Activated T-helper 2 cell treated with anti-CD3 and anti-CD28 coated beads, Interferon-gamma antibody, Interleukin-2, Interleukin-4, amounts not matched to agents 10 μg/mL and 5 μg/mL and 100 μg/mL, durations not matched to agents 14 hours and 24 hours and 36 hours (primary cell): Measurements from ENCODE around the gene SOCS3. TPM values are rescaled to one million over a fixed set of nuclear protein-coding genes. Genes with fewer than 3 reads are reported as not detected.

ENCODE experiments used
- DNase-seq: peaks from one replicate; pipeline ENCODE4 v3.0.0; 2021; ENCODE audit warnings: low spot score
- H3K27ac Mint-ChIP-seq: one replicate; pipeline ENCODE4 v1.8.0; 2021; ENCODE audit warnings: mixed read lengths
- H3K27me3 Mint-ChIP-seq: one replicate; pipeline ENCODE4 v1.8.0; 2021; ENCODE audit warnings: low read depth, mixed read lengths
- H3K36me3 Mint-ChIP-seq: one replicate; pipeline ENCODE4 v1.8.0; 2021; ENCODE audit warnings: low read depth, mixed read lengths
- H3K4me1 Mint-ChIP-seq: one replicate; pipeline ENCODE4 v1.8.0; 2021; ENCODE audit warnings: low read depth, mixed read lengths
- H3K4me3 Mint-ChIP-seq: one replicate; pipeline ENCODE4 v1.8.0; 2021; ENCODE audit warnings: low read depth, mild to moderate bottlenecking, moderate library complexity, mixed read lengths
- H3K9me3 Mint-ChIP-seq: one replicate; pipeline ENCODE4 v1.8.0; 2021; ENCODE audit warnings: mixed read lengths
- intact Hi-C: fragments of 100-400 bp; cut with micrococcal nuclease; formaldehyde crosslinking; loops from one replicate; pipeline ENCODE4 v1.15.1; 2023
- total RNA-seq: library from RNA; stranded (reverse); gene quantifications from 2 replicates; pipeline ENCODE4 v1.2.3, GENCODE V29; 2022

Gene SOCS3
- total RNA-seq, 1 donor from 2014 or later, result 99.8 TPM

DNA sequence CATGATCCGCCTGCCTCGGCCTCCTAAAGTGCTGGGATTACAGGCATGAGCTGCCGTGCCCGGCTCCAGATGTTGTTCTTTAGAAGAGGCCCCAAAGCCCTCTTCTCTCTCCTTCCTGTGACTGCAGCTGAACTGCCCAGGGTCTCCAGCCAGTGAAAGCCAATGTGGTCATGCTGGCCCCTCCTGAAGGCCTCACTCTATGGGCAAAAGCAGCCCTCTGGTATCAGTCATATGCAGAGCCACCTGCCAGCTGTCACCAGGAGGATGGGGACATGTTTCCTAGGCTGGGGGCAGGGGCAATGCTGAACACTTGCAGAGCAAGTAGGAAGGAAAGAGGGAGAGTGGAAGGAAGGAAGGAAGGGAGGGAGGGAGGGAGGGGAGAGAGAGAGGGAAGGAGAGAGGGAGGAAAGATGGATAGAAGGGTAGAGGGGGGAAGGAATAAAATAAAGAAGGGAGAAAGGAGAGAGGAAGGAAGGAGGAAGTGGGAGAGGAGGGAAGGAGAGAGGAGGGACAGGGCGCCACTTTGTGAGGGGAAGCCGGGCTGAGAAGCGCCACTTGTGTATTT lies 36.0 kb downstream of the SOCS3 start:
- Mint-ChIP-seq H3K9me3 (no peaks in the 10 kb centered on the region), H3K4me3 (no peak overlapping the region), H3K27me3 (no peaks in the 10 kb centered on the region), H3K27ac (no peak overlapping the region), H3K4me1 (peaks cover 8% of the 10 kb centered on the region), H3K36me3 (no peaks in the 10 kb centered on the region)
- intact Hi-C loops, result no loop called here
- DNase-seq, result no peak

DNA sequence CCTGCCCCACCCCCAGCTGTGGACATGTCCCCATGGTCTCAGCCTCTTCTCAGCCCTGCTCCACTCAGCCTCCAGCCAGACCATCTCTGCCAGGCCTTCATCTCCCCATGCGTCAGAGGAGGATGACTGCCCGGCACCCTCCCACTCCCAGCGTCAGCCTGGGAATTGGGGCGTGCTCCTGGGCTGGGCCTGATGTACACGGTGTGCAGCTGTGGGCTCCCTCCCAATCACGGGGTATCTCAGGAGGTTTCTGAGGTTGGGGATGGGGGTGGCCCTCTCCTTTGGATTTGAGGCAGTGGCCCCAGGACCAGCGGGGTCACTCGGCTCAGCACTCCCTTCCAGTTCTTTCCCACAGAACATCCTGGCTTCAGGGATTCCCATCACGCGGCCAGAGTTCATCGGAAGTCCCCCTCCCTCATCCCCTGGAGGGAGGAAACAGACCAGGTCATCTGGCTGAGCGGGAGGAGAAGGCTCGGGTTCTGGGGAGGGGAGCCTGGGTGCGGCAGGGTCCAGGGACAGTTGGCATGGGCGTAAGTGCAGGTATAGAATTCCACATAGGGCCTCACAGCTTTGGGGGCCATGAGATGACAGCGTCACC lies 36.9 kb downstream of the SOCS3 start:
- DNase-seq, result no peak
- Mint-ChIP-seq H3K27me3 (no peaks in the 10 kb centered on the region), H3K4me3 (no peak overlapping the region), H3K4me1 (peaks cover 7% of the 10 kb centered on the region), H3K27ac (no peak overlapping the region), H3K36me3 (no peaks in the 10 kb centered on the region), H3K9me3 (no peaks in the 10 kb centered on the region)
- intact Hi-C loops, result no loop called here

DNA sequence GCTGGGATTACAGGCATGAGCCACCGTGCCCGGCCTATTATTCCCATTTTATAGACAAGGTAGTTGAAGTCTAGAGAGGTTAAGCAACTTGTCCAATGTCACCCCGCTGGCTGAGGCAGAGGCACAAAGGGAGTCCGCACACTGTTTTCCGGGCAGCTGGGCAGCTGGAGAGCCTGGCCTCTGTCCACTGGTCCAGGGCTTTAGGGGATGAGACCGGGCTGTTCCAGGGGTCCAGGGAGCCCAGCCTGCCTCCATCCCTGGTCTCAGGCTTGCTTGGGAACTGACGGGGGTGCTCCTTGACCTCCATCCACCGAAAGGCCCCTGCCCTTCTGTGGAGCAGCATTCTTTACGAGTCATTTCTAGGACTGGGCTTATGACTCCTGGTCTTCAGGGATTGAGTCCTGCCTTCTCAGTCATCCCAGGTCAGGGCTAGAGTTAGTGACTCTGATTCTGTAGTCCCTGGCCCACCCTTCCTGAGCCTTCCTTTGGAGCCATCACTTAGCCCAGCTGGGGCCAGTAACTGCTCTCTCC lies 37.5 kb downstream of the SOCS3 start:
- DNase-seq, result no peak
- no peak overlapping the region for H3K27ac Mint-ChIP-seq
- H3K4me3 Mint-ChIP-seq, result no peak overlapping the region
- peaks cover 9% of the 10 kb centered on the region for H3K4me1 Mint-ChIP-seq
- H3K9me3 Mint-ChIP-seq, result no peaks in the 10 kb centered on the region
- no peaks in the 10 kb centered on the region for H3K36me3 Mint-ChIP-seq
- H3K27me3 Mint-ChIP-seq, result no peaks in the 10 kb centered on the region
- intact Hi-C loops, result no loop called here

DNA sequence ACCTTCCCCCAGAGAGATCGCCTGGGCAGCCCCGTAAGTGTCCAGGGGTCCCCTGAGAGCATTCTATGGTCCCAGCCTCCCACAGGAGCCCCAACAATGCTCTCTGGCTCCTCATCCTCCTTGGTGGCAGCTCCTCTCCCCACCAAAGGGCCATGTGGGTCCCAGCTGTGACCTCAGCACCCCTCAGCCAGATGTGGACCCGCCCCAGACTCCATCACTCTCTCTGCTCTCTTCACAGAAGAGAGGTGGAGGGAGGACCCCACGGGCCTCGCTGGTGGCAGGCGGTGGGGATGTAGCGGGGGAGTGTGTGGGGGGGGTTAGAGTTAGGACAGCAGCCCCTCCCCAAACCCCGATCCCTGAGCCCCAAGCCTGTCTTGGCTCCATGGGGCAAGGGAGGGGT lies 41.0 kb downstream of the SOCS3 start:
- no peak overlapping the region for H3K27ac Mint-ChIP-seq
- H3K27me3 Mint-ChIP-seq, result no peaks in the 10 kb centered on the region
- intact Hi-C loops, result no loop called here
- no peak for DNase-seq
- H3K36me3 Mint-ChIP-seq, result no peaks in the 10 kb centered on the region
- peaks cover 30% of the 10 kb centered on the region for H3K4me1 Mint-ChIP-seq
- H3K4me3 Mint-ChIP-seq, result no peak overlapping the region
- no peaks in the 10 kb centered on the region for H3K9me3 Mint-ChIP-seq

DNA sequence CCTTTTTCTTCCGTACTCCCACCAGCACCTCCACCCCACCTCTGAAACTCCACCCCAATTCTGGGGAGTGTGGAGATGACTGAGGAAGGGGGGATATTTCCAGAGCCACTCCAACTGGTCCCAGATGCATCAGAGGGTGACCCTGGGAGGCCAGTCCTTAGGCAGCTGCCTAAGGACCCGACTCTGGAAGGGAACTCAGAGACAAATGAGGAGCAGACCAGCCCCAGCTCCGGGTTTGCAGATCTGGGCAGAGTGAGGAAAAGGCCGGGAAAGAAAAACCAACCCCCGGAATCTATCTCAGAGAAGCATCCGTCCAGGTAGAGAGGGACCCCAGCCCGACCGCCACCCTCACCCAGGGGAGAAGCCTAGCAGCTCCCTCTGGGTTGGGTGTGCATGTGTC lies 41.5 kb downstream of the SOCS3 start:
- Mint-ChIP-seq H3K36me3 (no peaks in the 10 kb centered on the region), H3K27me3 (no peaks in the 10 kb centered on the region), H3K9me3 (no peaks in the 10 kb centered on the region), H3K4me1 (peaks cover 31% of the 10 kb centered on the region), H3K27ac (no peak overlapping the region), H3K4me3 (no peak overlapping the region)
- intact Hi-C loops, result no loop called here
- no peak for DNase-seq

DNA sequence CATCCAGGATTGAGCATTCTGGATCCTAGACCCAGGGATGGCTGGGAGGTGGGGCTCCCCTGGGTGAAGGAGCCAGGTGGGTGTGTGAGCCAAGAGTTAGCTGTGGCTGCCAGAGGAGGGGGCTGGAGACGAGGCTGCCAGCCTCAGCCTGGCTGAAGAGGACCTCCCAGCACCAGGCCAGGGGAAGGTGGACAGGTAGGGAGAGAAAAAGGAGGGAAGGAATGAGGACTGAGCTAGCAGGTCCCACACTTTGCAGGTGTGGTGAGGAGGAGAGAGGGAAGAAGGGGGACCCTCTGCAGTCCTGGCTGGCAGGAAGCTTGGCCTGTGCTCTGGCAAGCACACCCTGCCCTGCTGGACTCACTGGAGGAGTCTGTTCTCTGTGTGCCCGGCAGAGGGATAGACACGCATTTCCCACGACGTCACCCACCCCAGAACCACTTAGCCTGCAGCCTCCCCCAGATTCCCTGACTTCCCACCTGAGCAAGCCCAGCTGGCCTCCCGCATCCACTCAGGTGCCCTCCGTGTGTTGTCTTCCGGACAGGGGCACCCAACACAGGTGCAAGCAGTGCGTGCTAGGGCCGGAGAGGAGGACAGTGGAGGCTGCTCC lies 42.0 kb downstream of the SOCS3 start:
- H3K27me3 Mint-ChIP-seq, result peaks cover 5% of the 10 kb centered on the region
- H3K9me3 Mint-ChIP-seq, result no peaks in the 10 kb centered on the region
- H3K27ac Mint-ChIP-seq, result no peak overlapping the region
- H3K4me3 Mint-ChIP-seq, result no peak overlapping the region
- no peaks in the 10 kb centered on the region for H3K36me3 Mint-ChIP-seq
- intact Hi-C loops, result loop anchor here (2.0 kb wide), 1 partner anchor 15 kb away; no protein-coding TSS in a partner anchor
- H3K4me1 Mint-ChIP-seq, result peaks cover 36% of the 10 kb centered on the region
- no peak for DNase-seq

DNA sequence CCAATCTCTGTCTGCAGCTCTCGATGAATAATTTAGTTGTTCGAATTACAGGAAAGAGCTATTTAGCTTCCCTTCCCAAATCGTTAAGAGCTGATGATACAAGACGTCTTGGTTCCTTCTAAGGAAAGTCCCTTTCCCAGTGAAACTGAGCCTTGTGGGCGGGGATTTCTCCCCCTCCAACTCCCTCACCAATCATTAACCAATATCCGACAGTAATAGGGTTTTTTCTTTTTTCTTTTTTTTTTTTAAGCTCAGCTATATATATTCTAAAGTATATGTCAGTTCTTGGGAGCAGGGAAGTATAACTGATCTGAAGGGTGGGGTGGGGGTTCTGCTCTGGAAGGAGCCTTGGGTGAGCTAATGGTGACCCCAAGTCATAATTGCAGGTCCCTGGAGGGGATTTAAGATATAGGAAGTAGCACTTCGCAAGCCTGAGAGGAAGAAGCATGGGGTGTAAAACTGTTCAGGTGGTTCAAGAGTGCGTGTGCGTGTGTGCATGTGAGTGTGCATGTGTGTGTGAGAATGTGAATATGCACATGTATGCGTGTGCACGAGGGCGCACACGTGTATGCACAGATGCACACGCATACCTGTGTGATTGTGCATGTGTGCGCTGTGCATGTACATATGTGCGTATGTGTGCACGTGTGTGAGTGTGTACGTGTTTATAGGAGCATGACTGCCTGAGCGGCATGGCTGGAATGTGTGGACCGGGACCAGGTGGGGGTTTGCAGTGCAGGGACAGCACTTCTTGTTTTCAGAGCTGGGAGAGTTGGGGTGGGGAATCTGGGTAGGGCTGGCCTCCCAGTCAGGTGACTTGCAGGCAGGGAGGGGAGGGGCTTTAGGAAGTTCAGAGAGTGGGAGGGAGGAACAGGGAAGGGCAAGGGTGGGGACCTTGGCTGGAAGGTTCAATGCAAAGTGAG lies 42.7 kb downstream of the SOCS3 start:
- H3K27me3 Mint-ChIP-seq, result peaks cover 12% of the 10 kb centered on the region
- H3K9me3 Mint-ChIP-seq, result no peaks in the 10 kb centered on the region
- H3K36me3 Mint-ChIP-seq, result no peaks in the 10 kb centered on the region
- intact Hi-C loops, result loop anchor here (2.0 kb wide), 1 partner anchor 16 kb away; no protein-coding TSS in a partner anchor
- peaks cover 36% of the 10 kb centered on the region for H3K4me1 Mint-ChIP-seq
- H3K27ac Mint-ChIP-seq, result peak overlapping the region; percentile 62
- no peak for DNase-seq
- no peak overlapping the region for H3K4me3 Mint-ChIP-seq

DNA sequence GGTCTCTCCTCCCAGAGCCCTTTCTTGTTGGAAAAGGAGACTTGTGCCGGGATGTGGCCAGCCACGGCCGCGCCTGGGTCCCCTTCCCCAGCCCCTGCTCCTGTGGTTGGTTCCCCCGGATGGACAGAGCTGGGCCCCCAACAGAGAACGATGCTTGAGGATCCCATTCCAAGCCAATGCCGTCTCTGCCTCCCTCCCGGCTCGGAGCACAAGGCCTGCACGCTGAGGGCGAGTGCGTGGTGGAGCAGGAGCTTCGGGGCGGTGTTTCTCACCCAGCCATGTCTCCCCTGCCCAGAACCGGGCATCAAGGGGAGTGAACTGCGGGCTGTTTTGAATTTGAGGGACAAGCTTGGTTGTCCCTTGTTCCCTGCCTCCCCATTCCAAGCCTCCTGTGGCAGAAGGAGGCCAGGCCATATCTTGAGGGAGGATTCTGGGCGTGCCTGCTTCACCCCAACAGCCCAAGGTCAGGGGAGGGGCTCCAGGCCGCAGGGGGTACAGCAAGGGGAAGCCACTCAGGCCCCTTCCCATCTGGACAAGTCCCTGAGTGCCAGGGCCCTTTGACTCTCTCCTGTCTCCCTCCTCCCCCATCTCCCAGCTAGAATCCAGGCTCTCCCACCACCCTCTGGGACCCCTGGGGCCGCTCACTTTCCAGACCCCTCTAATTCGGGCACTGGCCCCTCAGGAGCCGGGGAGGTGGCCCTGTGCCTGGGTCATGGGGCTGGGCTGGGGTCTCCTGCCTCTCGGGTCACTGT lies 43.6 kb downstream of the SOCS3 start:
- H3K27me3 Mint-ChIP-seq, result peaks cover 19% of the 10 kb centered on the region
- peak overlapping the region; percentile 62 for H3K27ac Mint-ChIP-seq
- no peak overlapping the region for H3K4me3 Mint-ChIP-seq
- no peak for DNase-seq
- H3K36me3 Mint-ChIP-seq, result no peaks in the 10 kb centered on the region
- intact Hi-C loops, result loop anchor here (2.0 kb wide), 1 partner anchor 17 kb away; no protein-coding TSS in a partner anchor
- no peaks in the 10 kb centered on the region for H3K9me3 Mint-ChIP-seq
- peaks cover 36% of the 10 kb centered on the region for H3K4me1 Mint-ChIP-seq

DNA sequence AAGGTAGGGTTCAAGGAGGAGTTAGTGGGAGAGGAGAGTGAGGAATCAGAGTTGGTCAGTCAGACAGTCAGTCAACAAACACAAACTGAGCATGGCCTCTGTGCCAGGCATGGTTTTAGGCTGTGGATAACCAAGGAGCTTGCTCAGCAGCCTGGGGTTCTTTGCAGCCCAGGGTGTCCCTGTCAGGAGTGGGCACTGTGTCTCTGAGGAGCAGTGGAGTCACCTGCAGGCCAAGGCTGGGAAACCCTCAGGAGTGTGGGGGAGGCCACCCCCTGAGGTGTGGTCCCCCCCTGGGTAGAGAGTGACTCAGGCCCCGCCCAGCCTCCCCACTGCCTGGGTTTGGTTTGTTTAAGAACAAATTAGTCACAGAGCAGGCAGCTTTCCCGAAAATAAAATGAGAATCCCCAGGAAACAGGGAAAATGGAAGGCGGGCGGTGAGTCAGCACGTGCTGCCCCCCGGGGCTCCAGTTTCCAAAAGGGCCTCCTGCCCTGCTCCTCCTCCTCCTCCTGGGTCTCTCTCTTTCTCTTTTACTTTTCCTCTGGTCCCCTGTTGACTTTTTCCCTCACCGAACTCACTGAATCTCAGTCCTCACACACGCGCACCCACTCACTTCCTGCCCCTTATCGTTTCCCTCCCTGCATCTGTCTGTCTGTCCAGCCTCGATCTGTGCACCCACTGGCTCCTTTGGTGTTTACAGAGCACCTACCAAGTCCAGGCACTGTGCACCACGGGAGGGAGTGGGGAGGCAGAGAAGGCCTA lies 44.3 kb downstream of the SOCS3 start:
- Mint-ChIP-seq H3K4me3 (peak overlapping the region; percentile 65), H3K4me1 (peaks cover 37% of the 10 kb centered on the region), H3K27me3 (peaks cover 21% of the 10 kb centered on the region), H3K36me3 (no peaks in the 10 kb centered on the region), H3K27ac (peak overlapping the region; percentile 59), H3K9me3 (no peaks in the 10 kb centered on the region)
- DNase-seq, result no peak
- intact Hi-C loops, result loop anchor here (1.0 to 2.0 kb wide), 2 partner anchors 17 to 41 kb away; no protein-coding TSS in a partner anchor

DNA sequence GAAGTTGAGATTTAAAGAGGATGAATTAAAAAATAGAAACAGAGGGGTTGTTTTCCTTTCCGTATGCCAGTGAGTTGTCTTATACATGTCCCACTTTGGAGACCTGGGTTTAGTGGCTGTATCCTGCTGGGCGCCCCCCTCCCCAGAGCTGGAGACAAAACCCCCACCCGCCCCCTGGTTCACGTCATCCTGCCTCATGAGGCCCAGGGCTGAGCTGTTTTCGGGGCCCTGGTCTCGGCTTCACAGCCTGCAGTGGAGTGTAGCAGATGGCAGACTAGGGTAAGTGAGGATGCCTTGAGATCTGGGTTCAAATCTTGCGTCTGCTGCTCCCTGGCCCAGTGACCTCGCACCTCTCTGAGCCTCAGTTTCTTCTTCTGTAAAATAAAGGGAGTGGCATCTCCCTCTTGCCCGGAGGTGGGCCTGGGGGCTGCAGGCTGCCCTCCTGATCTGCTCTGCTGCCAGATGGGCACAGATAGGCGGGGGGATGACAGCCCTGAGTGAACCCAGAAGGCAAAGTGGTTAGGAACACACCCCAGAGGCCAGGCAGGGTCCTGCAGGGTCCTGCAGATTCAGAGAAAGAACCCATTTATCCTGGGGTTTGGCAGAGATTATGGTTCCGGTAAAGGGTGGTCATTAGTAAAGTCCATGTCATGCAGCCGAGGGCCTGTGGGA lies 45.1 kb downstream of the SOCS3 start:
- intact Hi-C loops, result loop anchor here (1.0 kb wide), 1 partner anchor 41 kb away; no protein-coding TSS in a partner anchor
- H3K4me1 Mint-ChIP-seq, result peaks cover 37% of the 10 kb centered on the region
- H3K9me3 Mint-ChIP-seq, result no peaks in the 10 kb centered on the region
- no peak for DNase-seq
- no peaks in the 10 kb centered on the region for H3K36me3 Mint-ChIP-seq
- H3K27me3 Mint-ChIP-seq, result peaks cover 21% of the 10 kb centered on the region
- H3K27ac Mint-ChIP-seq, result peak overlapping the region; percentile 62
- H3K4me3 Mint-ChIP-seq, result peak overlapping the region; percentile 65
